ENCODE data around the gene CAMSAP2. TPM values are rescaled to one million over a fixed set of nuclear protein-coding genes. Genes with fewer than 3 reads are reported as not detected.
"Not testable (repeated sequence)": the region's sequence is repeated elsewhere in the genome, so short reads cannot be mapped to it uniquely, and the experiment has no call there.

CAMSAP2 gene
- total RNA-seq, 1 experiment from 2014 or later, result 49.7 TPM

DNA sequence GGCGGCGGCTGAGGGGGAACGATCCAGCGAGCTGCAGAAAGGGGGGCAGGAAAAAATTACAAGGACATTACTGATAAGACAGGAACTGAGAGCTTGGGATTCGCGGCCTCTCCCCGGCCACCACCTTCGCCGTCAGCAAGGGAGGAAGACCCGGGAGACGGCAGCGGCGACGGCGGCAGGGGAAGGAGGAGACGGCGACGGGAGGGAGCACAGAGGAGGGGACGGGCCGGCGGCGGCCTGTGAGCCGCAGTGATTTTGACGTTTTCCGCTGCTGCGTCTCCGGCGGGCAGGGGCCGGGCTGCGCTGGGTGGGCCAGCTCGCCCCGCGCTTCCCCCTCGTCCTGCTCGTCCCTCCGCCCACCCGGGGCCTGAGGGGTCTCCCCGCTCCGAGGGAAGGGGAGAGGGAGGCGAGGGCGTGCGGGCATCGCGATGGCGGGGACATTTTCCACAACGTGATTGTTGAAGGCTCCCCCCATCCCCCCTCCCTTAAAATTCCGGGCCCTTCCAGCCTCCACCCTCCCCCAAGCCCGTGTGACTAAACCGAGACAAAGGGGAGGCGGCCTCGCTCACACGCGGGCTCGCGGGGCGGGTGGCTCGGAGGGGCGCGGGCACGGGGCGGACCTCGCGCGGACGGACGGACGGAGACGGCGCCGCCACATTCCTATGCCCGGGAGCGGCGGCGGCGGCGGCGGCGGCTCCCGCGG, 407 bp downstream of the CAMSAP2 start:
- peak; percentile 83 for DNase-seq (ENCODE audit: extremely low read depth, low read depth)

DNA sequence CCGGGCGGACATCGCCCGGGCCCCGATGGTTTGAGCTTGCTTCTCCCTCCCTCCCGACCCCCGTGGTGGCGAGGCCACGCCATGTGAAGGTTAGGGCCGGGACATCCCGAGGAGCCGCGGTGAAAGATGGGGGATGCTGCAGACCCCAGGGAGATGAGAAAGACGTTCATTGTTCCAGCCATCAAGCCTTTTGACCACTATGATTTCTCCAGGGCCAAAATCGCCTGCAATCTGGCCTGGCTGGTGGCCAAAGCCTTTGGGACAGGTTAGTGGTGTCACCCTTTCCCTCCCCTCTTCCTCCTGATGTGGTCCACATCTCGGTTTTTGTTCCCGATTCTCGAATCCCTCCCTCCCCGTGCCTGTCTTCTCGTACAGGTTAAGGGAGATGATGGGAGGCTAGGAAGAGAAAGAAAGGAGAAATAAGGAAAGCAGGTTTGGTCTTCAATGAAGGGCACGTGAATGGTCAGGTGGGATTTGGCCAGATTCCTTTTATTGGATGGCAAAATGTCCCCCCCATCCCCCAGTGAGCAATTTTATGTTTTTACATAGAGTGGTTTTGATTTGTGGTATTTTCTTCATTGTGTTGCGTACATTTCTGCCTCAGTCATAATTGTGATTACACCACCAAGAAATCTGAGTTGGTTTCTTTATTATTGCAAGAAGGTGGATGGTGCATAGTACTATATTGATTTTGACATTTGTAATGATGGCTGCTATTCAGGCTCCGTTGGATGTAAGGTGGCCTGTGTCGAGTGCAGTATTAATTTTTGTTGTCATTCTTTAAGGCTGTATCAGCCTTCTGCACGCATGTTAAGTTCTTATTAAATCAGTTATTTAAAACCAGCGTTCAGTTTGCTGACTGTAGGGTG, 1.2 kb downstream of the CAMSAP2 start:
- no peak for DNase-seq (ENCODE audit: extremely low read depth, low read depth)

DNA sequence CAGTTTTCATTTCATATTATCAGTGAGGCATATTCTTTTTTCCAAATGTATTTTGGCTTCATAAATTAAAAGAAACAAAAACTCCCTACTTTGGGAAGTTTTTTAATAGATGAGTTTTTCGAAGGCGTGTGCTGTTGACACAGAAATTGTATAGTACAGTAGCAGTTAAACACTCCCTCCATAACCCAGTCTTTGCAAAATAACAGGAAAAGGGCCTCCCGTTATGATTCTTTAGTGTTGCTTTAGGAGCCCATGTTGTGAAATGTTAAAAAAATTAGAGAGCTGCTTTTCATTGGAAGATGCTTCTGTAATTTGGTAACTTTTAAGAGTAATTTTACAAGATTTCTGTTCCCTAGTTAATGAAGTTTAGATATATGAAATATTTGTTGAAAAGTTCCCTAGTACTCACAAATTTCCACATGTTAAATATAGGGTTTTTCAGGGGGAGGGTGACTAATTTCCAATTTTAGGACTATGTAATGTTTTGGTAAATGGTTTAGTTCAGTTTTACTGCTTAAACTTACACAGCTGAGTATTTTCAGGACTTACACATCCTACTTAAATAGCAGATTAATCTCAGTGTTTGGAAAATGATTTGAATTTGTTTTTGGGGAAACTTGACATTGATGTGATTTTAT, 2.0 kb downstream of the CAMSAP2 start:
- no peak for DNase-seq (ENCODE audit: extremely low read depth, low read depth)

DNA sequence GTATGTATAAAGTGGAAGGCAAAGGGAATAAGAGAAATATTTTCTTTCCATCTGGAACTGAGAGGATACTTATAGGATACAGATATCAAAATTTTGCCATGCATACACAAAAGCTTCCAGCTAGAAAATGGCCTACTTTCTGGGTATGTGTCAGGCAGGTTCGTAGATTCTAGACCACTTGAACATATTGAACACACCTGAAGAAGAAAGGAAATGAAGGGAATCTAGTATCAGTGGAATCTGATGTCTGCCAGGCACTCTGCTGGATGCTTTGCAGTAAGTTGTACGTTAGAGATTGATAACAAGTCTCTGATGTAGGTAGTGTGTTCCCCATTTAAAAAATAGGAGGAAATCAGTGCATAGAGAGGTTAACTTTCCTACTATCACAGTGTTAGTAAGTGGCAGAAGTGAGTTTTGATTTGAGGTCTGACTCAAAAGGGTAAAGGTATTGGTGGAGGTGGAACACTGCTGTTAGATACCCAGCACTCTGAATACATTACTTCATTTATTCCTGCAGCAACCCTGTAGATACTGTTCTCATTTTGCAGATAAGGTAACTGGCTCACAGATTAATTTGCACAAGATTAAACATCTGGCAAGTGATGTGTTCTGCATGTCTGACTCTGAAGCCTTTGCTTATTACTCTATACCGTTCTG, 3.0 kb downstream of the CAMSAP2 start:
- no peak for DNase-seq (ENCODE audit: extremely low read depth, low read depth)

DNA sequence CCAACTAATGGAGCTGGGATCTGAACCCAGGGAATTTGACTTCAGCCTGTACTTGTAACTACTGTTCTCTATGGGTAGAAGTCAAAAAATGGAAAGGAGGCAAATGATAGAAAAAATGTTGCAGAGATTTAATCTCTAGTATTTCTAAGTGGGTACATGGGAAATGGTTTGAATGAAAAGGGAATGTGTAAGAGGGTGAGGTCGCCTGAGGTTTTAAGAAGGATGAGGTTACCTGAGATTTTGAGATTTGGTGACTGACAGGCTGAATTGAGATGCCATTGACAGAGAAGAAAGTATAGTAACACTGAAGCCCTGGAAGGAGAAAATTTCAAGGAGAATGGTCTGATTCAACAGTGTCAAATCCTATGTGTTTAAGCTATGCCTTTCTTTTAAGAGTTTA, 5.5 kb downstream of the CAMSAP2 start:
- no peak for DNase-seq (ENCODE audit: extremely low read depth, low read depth)

DNA sequence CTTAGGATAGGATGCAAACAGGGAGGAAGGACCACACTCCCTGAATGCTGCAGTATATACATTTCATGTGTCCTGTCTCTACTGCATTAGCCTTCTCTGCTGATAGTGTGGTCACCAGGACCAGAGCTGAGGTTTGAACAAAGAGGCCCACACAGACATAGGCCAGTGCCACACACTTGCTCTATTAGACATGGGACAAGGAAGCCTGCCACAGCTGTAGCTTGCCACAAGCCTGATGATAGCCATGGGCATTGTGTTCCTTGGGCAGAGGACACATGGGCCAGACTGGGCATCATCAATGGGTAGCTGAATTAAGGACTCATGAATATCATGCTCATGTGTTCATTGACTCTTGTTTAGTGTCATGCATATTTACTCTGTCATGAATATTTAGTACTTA, 10.4 kb downstream of the CAMSAP2 start:
- no peak for DNase-seq (ENCODE audit: extremely low read depth, low read depth)

DNA sequence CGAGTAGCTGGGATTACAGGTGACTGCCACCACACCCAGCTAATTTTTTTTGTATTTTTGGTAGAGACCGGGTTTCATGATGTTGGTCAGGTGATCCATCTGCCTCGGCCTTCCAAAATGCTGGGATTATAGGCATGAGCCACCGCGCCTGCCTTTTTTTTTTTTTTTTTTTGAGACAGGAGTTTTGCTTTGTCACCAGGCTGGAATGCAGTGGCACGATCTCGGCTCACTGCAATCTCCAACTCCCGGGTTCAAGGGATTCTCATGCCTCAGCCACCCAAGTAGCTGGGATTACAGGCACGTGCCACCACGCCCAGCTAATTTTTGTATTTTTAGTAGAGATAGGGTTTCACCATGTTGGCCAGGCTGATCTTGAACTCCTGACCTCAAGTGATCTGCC, 12.1 kb downstream of the CAMSAP2 start:
- not testable (repeated sequence) for DNase-seq (ENCODE audit: extremely low read depth, low read depth)

DNA sequence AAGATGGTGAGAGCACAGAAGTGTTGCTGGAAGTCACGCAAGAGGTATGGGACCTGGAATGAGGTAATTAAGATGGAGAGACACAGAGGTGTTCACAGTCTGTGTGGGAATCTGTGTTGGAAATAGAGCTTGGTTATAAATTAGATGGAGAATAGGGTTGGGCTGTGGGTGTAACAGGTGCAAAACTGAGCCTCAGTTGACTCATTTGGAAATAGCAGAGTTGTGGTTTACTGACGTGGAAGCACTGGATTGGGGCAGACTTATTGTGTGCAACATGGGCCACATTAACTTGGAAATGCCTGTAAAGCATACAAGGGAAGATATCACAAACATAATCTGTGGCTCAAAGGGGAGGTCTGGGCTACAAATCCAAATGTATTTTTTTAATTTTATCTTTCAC, 13.0 kb downstream of the CAMSAP2 start:
- DNase-seq (ENCODE audit: extremely low read depth, low read depth), result no peak

DNA sequence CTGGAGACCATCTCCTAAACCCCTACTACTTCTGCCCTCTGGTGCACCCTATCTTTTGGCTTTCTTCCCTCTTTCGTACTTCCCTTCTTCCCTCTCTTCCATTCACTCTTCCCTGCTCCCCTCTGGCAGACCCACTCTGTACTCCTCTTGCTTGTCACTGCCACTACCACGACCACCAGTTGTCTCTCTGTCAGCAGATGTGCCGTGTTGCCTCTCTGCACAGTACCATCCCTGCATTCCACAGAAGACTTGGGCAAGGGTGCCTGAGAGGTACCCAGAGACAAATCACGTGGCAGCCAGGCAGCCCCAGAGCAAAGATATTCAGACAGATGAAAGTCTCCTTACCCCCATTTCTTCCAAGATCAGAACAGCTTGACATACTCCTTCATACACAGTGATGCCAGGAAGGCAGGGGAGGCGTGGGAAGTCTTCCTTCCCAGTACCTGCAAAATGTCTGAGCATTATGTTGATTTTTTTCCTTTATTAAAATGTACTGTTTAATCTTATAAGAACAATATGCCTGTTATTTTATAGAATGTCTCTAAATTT, 15.0 kb downstream of the CAMSAP2 start:
- DNase-seq (ENCODE audit: extremely low read depth, low read depth), result no peak

DNA sequence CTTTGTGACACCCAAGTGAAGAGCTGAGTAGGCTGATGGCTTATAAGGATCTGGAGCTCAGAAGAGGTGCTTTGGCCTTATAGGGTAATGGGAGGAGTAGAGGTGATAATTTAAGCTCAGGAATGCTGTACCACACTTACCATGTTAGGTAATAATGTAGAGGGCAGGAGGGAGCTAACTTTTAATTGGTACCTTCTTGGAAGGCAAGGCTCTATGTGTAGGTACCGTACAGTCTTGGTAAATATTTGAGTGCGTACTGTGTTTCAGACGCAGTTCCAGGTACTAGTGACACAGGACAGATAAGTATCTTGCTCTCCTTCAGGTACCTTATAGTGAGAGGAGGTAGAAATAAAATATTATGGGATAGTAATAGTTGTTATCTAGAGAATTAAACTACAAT, 16.8 kb downstream of the CAMSAP2 start:
- DNase-seq (ENCODE audit: extremely low read depth, low read depth), result no peak

DNA sequence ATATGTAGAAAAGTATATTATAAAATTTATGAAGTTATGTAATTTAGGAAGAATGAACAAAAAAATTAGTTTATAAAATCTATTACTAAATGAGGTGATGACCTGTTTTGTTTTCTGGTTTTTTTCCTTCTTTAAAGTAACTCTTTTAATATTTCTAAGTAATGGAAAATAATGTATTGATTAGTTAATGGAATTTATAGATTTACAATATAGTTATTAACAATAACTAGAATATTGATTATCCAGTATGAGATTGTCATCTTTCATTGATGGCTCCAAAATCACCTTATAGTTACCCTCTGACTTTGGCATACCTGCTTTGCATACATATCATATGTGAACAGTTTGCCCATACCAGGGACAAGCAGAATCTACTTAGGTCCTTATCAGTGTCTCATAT, 23.4 kb downstream of the CAMSAP2 start:
- no peak for DNase-seq (ENCODE audit: extremely low read depth, low read depth)

DNA sequence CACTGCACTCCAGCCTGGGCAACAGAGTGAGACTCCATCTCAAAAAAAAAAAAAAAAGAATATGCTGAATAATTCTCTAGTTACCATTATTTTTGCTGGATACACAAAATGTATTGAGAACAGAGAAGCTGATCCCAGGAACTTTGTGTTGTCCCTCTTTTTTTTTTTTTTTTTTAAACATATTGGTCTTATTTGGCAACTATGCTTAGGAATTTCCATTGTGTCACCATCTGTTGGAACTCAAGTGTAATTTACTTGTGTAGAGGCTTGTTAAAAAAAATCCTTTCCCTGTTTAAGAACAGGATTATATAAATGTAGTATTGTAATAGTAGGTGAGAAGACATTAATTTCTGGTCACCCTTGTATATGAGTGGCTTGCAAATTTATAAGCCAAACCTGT, 28.6 kb downstream of the CAMSAP2 start:
- no peak for DNase-seq (ENCODE audit: extremely low read depth, low read depth)

DNA sequence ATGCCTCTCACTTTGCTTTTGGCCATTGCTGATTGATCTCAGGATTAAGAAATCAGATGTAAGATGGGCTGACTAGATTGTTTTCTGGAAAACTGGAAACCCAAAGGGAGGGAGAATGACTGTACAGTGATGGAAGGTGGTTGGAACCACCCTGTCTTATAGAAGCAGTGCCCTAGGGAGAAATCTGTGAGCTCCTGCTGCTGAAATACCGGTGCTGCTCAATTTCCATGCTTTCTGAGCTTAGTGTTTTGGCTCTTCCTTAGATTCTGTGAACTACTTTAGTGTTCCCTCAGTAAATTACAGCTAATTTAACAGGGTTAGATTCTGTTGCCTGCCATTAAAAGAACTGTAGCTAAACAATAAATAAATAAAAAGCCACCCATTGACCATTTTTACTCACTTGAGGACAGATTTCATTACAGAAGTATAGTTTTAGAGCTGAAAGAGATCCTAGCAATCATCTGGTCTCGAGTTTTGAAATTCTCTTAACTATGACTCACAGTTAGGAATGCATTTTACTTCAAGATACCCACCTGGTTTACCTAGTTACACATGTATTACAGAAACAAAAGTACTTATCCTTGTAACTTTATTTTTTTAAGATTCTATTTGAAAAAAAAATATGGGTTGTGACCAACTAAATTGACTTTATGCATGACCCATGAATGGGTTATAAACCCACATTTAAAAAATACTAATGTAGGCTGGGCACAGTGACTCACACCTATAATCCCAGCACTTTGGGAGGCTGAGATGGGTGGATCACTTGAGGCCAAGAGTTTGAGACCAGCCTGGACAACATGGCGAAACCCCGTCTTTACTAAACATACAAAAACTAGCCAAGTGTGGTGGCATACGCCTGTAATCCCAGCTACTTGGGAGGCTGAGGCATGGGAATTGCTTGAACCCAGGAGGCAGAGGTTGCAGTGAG, 33.2 kb downstream of the CAMSAP2 start:
- DNase-seq (ENCODE audit: extremely low read depth, low read depth), result no peak

DNA sequence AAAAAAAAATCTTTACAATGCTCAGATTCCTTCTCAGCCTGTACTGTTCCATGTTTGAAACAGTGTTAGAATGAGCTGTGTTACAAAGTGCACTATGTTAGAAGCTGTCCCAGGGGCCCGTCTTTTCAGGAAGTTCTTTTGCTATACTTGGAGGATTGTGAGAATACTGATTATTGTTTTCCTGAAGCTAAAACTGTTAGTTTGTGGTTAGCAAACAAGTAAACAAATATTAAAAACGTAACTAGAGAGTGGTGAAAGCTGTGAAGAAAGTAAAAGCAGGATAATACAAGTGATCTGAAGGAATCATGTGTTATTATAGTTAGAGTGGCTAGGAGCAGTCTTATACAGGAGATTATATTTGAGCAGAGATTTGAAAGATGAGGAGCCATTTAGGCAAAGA, 35.6 kb downstream of the CAMSAP2 start:
- no peak for DNase-seq (ENCODE audit: extremely low read depth, low read depth)

DNA sequence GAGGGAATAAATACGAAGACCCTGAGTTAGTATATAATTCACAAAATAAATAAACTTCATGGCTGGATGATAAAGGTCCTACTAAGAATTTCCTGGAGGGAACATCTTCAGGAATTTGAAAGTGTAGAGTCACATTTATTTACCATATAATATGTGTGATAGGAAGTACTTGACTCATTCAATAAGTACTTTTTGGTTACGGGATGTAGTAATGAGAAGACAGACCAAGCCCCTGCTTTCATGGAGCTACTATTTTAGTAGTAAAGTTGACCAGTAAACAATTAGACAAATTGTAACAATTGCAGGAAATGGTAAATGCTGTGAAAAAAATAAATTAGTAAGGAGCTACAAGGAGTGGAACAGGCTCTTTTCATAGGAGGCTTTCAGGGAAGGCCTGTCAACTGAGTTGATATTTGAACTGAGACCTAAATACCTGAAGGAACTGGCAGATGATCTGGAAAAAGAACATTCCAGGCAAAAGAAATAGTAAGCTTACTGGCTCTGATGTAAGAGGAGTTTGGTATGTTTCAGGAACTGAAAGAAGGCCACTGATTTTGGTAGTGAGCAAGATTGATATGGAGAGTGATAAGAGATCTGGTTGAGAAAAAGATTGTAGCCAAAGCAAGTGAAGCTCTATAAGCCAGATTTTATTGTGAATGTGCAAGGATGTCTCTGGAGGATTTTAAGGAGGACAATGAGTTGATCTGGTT, 36.2 kb downstream of the CAMSAP2 start:
- DNase-seq (ENCODE audit: extremely low read depth, low read depth), result no peak

DNA sequence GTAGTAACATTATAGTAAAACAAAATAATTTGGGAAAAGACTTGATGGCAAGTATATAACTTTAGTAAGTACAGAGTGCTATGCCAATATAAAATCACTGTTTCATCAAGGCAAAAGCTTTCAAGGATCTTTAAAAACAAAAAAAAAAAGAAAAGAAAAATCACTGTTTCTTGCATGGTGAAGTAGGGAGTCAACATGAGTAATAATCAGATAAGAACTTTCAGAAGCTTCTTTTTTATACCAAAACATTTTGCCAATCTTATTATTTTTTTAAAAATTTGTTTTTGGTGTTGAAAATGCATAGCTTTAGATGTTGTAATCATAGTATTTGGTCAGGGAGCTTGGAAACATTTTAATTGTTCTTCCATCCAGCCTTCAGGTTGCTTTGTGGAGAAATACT, 37.2 kb downstream of the CAMSAP2 start:
- no peak for DNase-seq (ENCODE audit: extremely low read depth, low read depth)

DNA sequence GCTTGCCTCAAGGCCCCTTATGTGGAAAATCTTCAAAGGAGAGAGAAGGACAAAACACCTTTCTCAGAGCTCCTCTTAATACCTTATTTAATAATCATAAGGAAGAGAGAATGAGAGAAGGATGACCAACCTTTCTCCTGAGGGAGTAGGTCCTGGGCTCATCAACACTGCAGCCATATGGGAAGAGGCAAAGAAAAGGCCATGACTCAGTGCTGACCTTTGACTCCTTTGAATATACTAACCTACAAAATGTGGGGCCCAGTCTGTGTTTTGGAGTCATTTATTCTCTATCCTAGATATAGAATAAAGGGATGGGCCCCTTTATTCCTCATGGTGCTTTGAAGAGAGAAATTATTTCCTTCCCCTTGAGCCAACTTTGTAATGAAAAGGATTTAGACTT, 38.3 kb downstream of the CAMSAP2 start:
- no peak for DNase-seq (ENCODE audit: extremely low read depth, low read depth)

DNA sequence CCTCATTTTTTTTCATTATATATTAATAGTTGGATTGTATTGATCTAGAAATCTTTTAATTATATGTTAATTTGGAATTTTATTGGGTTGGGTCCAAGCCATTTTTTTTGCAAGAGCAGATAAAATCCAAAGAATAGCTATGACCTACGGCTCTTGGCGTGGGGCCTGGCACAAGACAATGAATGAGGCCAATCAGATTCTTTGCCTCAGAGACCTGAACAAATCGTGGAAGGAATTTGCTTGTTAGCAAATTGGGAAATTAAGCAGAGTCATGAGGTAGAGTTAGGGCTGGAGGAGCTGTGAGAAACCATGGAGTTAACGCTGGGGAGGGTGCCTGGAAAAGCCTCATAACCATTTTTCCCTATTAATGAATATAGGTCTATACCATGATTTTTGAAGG, 40.1 kb downstream of the CAMSAP2 start:
- no peak for DNase-seq (ENCODE audit: extremely low read depth, low read depth)

DNA sequence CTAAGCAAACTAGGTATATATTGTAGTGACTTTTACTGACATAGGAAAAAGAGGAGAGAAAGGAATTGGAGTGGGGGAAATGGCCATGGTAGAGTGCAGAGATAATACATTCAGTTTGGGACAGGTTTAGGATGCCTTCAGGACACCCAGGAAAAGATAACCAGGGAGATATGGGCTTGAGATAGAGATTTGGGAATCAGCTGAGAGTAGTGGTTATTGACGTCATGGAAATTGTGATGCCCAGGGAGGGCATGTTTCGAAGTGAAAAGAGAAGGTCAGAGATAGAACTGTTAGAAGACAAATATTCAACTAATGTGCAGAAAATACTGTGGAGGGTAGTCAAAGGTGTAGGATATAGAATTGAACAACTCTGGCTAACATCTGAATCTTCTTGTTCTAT, 40.6 kb downstream of the CAMSAP2 start:
- no peak for DNase-seq (ENCODE audit: extremely low read depth, low read depth)

Data from NCI-H460 (cell line).